HEK293 (cell line): Measurements from ENCODE around the gene PFAS.

Experiments used
- CTCF ChIA-PET: fragments of 350-600 bp; formaldehyde crosslinking; extraction: SDS; loops from one replicate; lab custom pipeline; 2021; ENCODE audit warnings: antibody characterized with exemption; lab: Yijun Ruan, JAX
- POLR2A ChIA-PET: fragments of 300-600 bp; formaldehyde crosslinking; extraction: SDS; loops from one replicate; lab custom pipeline; 2020; ENCODE audit warnings: antibody characterized with exemption, inconsistent platforms; lab: Yijun Ruan, JAX
- H3K27ac ChIP-seq: fragments of 200-500 bp; sonication (Bioruptor generic); 2 replicates; pipeline ENCODE4 v1.5.1; 2014; ENCODE audit warnings: low read depth, low read length, control low read depth, inconsistent platforms; ENCODE audit errors: extremely low read depth
- H3K36me3 ChIP-seq, 2 experiments: fragments of 200-500 bp in 1 of 2; sonication (Bioruptor generic) in 1 of 2; 1 replicate in 1 of 2; 2 replicates in 1 of 2; pipeline ENCODE4 v1.5.1; 2014 to 2017; ENCODE audit warnings: inconsistent platforms in 2 of 2, low read length in 2 of 2; ENCODE audit not compliant: control insufficient read depth in 2 of 2, insufficient read depth in 1 of 2
- H3K4me1 ChIP-seq: fragments of 200-500 bp; sonication (Bioruptor generic); 2 replicates; pipeline ENCODE4 v1.5.1; 2014; ENCODE audit warnings: mild to moderate bottlenecking, low read length, inconsistent platforms; ENCODE audit not compliant: control insufficient read depth, insufficient read depth
- H3K4me3 ChIP-seq: 2 replicates; pipeline ENCODE4 v1.5.1; 2011; ENCODE audit warnings: low read depth, mild to moderate bottlenecking, control low read depth, low read length, moderate library complexity
- H3K9me3 ChIP-seq: fragments of 200-500 bp; sonication (Bioruptor generic); 2 replicates; pipeline ENCODE4 v1.5.1; 2014; ENCODE audit warnings: low read depth, low read length, inconsistent platforms; ENCODE audit not compliant: control insufficient read depth, insufficient read depth
- GLIS2 ChIP-seq: fragments of 450-650 bp; formaldehyde crosslinking; IDR thresholded peaks from 2 replicates; pipeline ENCODE4 v1.5.1; 2016; ENCODE audit warnings: missing biosample characterization, missing genetic modification characterization
- WT1 ChIP-seq: fragments of 450-650 bp; formaldehyde crosslinking; IDR thresholded peaks from 2 replicates; pipeline ENCODE4 v1.5.1; 2016; ENCODE audit warnings: missing biosample characterization, missing genetic modification characterization
- ZFP3 ChIP-seq: fragments of 450-650 bp; formaldehyde crosslinking; IDR thresholded peaks from 2 replicates; pipeline ENCODE4 v1.5.1; 2016; ENCODE audit warnings: low read depth, missing biosample characterization, missing genetic modification characterization
- ZFP41 ChIP-seq: fragments of 450-650 bp; formaldehyde crosslinking; IDR thresholded peaks from 2 replicates; pipeline ENCODE4 v1.5.1; 2016; ENCODE audit warnings: missing biosample characterization, missing genetic modification characterization, borderline replicate concordance
- ZNF239 ChIP-seq: fragments of 450-650 bp; formaldehyde crosslinking; IDR thresholded peaks from 2 replicates; pipeline ENCODE4 v1.5.1; 2016; ENCODE audit warnings: missing biosample characterization, missing genetic modification characterization
- ZNF391 ChIP-seq: fragments of 450-650 bp; formaldehyde crosslinking; IDR thresholded peaks from 2 replicates; pipeline ENCODE4 v1.5.1; 2016; ENCODE audit warnings: low read depth, missing biosample characterization, missing genetic modification characterization, borderline replicate concordance
- ZNF416 ChIP-seq: fragments of 450-650 bp; formaldehyde crosslinking; IDR thresholded peaks from 2 replicates; pipeline ENCODE4 v1.5.1; 2016; ENCODE audit warnings: missing biosample characterization, missing genetic modification characterization
- ZNF548 ChIP-seq: fragments of 450-650 bp; formaldehyde crosslinking; IDR thresholded peaks from 2 replicates; pipeline ENCODE4 v1.5.1; 2016; ENCODE audit warnings: missing biosample characterization, missing genetic modification characterization
- ZNF558 ChIP-seq: fragments of 450-650 bp; formaldehyde crosslinking; IDR thresholded peaks from 2 replicates; pipeline ENCODE4 v1.5.1; 2016; ENCODE audit warnings: missing biosample characterization, missing genetic modification characterization
- ZNF654 ChIP-seq: fragments of 450-650 bp; formaldehyde crosslinking; IDR thresholded peaks from 2 replicates; pipeline ENCODE4 v1.5.1; 2016; ENCODE audit warnings: low read depth, missing biosample characterization, missing genetic modification characterization
- ZNF701 ChIP-seq: fragments of 450-650 bp; formaldehyde crosslinking; IDR thresholded peaks from 2 replicates; pipeline ENCODE4 v1.5.1; 2016; ENCODE audit warnings: missing biosample characterization, missing genetic modification characterization
- TF ChIP-seq, protein P1 (sequence below): fragments of 450-650 bp; formaldehyde crosslinking; IDR thresholded peaks from 2 replicates; pipeline ENCODE4 v1.5.1; 2016; ENCODE audit warnings: missing biosample characterization, missing genetic modification characterization
- TF ChIP-seq, protein P2 (sequence below): fragments of 450-650 bp; formaldehyde crosslinking; IDR thresholded peaks from 2 replicates; pipeline ENCODE4 v1.5.1; 2016; ENCODE audit warnings: missing biosample characterization, missing genetic modification characterization, low read depth
- TF ChIP-seq, protein P3 (sequence below): fragments of 450-650 bp; formaldehyde crosslinking; IDR thresholded peaks from 2 replicates; pipeline ENCODE4 v1.5.1; 2016; ENCODE audit warnings: missing biosample characterization, missing genetic modification characterization
- TF ChIP-seq, protein P4 (sequence below): fragments of 450-650 bp; formaldehyde crosslinking; IDR thresholded peaks from 2 replicates; pipeline ENCODE4 v1.5.1; 2017; ENCODE audit warnings: missing biosample characterization, missing genetic modification characterization
- TF ChIP-seq, protein P5 (sequence below): fragments of 450-650 bp; formaldehyde crosslinking; IDR thresholded peaks from 2 replicates; pipeline ENCODE4 v1.5.1; 2016; ENCODE audit warnings: missing biosample characterization, missing genetic modification characterization, borderline replicate concordance
- TF ChIP-seq, protein P6 (sequence below): fragments of 450-650 bp; formaldehyde crosslinking; IDR thresholded peaks from 2 replicates; pipeline ENCODE4 v1.5.1; 2016; ENCODE audit warnings: missing biosample characterization, missing genetic modification characterization
- TF ChIP-seq, protein P7 (sequence below): fragments of 450-650 bp; formaldehyde crosslinking; IDR thresholded peaks from 2 replicates; pipeline ENCODE4 v1.5.1; 2017; ENCODE audit warnings: missing biosample characterization, missing genetic modification characterization
- TF ChIP-seq, protein P8 (sequence below): fragments of 450-650 bp; formaldehyde crosslinking; IDR thresholded peaks from 2 replicates; pipeline ENCODE4 v1.5.1; 2016; ENCODE audit warnings: missing biosample characterization, missing genetic modification characterization, low read depth

PFAS gene

DNA sequence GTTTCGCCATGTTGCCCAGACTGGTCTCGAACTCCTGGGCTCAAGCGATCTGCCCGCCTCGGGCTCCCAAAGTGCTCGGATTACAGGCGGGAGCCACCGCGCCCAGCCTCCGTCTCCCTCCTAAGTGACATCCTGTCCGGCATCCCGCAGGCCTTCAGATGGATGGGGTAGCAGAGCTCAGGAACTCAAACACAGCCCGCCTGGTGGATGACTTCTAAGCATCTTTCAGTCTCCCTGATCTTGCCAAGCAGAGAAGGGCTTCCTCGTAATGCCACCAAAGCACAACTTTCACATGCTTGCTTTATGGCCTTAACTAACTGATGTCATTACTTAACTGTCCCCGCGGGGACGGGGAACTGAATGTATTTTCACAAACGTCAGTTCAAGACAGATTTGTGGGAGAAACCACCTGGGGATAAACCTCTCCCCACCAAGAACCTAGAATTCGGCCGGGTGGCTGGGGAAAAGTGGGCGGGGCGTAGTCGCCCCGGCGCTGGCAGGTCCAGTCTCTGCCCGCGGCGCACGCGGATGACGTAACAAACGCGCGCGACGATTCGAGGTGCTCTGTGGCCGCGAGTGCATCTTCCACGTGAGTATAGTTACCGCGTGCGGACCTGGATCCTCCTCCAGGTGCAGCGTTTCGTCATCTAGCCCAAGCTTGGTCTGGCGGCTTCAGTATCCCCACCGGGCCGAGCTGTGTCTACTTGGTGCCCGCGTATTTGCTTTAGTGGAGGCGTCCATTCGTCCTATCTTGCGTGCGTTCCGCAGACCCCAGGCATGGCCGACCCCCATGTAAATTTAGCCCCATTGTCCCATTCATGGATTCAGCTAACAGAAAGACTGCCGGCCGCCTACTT, at the start of gene PFAS (continued):
- TF ChIP-seq, protein P1, sequence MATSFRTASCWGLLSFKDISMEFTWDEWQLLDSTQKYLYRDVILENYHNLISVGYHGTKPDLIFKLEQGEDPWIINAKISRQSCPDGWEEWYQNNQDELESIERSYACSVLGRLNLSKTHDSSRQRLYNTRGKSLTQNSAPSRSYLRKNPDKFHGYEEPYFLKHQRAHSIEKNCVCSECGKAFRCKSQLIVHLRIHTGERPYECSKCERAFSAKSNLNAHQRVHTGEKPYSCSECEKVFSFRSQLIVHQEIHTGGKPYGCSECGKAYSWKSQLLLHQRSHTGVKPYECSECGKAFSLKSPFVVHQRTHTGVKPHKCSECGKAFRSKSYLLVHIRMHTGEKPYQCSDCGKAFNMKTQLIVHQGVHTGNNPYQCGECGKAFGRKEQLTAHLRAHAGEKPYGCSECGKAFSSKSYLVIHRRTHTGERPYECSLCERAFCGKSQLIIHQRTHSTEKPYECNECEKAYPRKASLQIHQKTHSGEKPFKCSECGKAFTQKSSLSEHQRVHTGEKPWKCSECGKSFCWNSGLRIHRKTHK (tag by site-specific recombination), result no peak
- no peak; the same call in 1 of the 2 replicates for TF ChIP-seq WT1
- TF ChIP-seq ZNF558, result peak; percentile 18; the same call in 1 of the 2 replicates
- no peak; the same call in 1 of the 2 replicates for TF ChIP-seq ZNF654
- TF ChIP-seq, protein P2, sequence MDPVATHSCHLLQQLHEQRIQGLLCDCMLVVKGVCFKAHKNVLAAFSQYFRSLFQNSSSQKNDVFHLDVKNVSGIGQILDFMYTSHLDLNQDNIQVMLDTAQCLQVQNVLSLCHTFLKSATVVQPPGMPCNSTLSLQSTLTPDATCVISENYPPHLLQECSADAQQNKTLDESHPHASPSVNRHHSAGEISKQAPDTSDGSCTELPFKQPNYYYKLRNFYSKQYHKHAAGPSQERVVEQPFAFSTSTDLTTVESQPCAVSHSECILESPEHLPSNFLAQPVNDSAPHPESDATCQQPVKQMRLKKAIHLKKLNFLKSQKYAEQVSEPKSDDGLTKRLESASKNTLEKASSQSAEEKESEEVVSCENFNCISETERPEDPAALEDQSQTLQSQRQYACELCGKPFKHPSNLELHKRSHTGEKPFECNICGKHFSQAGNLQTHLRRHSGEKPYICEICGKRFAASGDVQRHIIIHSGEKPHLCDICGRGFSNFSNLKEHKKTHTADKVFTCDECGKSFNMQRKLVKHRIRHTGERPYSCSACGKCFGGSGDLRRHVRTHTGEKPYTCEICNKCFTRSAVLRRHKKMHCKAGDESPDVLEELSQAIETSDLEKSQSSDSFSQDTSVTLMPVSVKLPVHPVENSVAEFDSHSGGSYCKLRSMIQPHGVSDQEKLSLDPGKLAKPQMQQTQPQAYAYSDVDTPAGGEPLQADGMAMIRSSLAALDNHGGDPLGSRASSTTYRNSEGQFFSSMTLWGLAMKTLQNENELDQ (tag by site-specific recombination), result no peak
- TF ChIP-seq ZNF548 (tag by site-specific recombination), result no peak

DNA sequence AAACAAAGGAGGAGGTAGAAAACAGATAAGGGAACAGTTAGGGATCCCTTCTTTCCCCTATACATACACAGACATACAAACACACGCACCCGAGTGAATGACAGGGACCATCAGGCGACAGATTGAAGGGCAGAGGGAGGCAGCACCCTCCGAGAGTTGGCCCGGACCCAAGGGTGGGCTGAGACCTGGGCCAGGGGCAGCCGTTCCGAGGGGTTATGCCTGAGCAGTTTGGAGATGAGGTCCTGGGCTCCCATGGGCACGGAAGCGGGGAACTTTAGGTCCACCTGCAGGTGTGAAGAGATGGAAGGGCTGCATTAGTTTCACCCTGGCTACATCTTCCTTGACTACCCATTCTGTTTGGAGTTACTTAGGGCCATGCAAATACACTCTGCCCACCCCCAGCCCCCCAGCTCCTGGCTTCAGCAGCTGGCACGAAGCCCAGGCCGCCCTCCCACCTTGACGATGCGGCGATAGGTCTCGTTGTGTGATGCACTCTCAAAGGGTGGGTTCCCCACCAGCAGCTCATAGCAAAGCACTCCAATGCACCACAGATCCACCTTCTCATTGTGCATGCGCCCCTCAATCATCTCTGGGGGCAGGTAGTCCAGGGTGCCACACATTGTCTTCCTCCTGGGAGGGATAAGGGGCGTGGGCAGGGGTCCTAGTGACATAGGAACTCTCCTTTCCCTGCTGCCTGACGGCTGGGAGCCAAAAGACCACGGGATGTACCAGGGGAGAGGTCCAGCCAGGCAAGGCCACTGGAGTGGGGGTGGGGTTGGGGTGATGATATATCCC, 44.1 kb upstream of the PFAS start:
- H3K4me3 ChIP-seq, result no peak overlapping the region
- CTCF ChIA-PET, result interaction anchor here (1.4 kb wide), 1 partner anchor 67 kb away, joined by 6 read pairs; no protein-coding TSS in a partner anchor
- POLR2A ChIA-PET, result interaction anchor here (0.6 to 16.4 kb wide), 3 partner anchors 14 to 51 kb away, joined by 3 to 394 read pairs (median 218); partner anchors contain the start of gene BORCS6
- TF ChIP-seq, protein P3, sequence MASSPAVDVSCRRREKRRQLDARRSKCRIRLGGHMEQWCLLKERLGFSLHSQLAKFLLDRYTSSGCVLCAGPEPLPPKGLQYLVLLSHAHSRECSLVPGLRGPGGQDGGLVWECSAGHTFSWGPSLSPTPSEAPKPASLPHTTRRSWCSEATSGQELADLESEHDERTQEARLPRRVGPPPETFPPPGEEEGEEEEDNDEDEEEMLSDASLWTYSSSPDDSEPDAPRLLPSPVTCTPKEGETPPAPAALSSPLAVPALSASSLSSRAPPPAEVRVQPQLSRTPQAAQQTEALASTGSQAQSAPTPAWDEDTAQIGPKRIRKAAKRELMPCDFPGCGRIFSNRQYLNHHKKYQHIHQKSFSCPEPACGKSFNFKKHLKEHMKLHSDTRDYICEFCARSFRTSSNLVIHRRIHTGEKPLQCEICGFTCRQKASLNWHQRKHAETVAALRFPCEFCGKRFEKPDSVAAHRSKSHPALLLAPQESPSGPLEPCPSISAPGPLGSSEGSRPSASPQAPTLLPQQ (tag by site-specific recombination), result no peak
- no peak for TF ChIP-seq ZNF558
- TF ChIP-seq, protein P4, sequence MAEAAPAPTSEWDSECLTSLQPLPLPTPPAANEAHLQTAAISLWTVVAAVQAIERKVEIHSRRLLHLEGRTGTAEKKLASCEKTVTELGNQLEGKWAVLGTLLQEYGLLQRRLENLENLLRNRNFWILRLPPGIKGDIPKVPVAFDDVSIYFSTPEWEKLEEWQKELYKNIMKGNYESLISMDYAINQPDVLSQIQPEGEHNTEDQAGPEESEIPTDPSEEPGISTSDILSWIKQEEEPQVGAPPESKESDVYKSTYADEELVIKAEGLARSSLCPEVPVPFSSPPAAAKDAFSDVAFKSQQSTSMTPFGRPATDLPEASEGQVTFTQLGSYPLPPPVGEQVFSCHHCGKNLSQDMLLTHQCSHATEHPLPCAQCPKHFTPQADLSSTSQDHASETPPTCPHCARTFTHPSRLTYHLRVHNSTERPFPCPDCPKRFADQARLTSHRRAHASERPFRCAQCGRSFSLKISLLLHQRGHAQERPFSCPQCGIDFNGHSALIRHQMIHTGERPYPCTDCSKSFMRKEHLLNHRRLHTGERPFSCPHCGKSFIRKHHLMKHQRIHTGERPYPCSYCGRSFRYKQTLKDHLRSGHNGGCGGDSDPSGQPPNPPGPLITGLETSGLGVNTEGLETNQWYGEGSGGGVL (tag by site-specific recombination), result no peak
- TF ChIP-seq, protein P5, sequence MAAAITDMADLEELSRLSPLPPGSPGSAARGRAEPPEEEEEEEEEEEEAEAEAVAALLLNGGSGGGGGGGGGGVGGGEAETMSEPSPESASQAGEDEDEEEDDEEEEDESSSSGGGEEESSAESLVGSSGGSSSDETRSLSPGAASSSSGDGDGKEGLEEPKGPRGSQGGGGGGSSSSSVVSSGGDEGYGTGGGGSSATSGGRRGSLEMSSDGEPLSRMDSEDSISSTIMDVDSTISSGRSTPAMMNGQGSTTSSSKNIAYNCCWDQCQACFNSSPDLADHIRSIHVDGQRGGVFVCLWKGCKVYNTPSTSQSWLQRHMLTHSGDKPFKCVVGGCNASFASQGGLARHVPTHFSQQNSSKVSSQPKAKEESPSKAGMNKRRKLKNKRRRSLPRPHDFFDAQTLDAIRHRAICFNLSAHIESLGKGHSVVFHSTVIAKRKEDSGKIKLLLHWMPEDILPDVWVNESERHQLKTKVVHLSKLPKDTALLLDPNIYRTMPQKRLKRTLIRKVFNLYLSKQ (tag by site-specific recombination), result no peak
- TF ChIP-seq ZNF239 (tag by site-specific recombination), result no peak
- no peak for TF ChIP-seq ZNF416 (tag by site-specific recombination)
- TF ChIP-seq, protein P6, sequence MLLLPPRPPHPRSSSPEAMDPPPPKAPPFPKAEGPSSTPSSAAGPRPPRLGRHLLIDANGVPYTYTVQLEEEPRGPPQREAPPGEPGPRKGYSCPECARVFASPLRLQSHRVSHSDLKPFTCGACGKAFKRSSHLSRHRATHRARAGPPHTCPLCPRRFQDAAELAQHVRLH (tag by site-specific recombination), result no peak
- TF ChIP-seq GLIS2 (tag by site-specific recombination), result no peak
- TF ChIP-seq, protein P7, sequence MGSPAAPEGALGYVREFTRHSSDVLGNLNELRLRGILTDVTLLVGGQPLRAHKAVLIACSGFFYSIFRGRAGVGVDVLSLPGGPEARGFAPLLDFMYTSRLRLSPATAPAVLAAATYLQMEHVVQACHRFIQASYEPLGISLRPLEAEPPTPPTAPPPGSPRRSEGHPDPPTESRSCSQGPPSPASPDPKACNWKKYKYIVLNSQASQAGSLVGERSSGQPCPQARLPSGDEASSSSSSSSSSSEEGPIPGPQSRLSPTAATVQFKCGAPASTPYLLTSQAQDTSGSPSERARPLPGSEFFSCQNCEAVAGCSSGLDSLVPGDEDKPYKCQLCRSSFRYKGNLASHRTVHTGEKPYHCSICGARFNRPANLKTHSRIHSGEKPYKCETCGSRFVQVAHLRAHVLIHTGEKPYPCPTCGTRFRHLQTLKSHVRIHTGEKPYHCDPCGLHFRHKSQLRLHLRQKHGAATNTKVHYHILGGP, result no peak
- TF ChIP-seq, protein P8, sequence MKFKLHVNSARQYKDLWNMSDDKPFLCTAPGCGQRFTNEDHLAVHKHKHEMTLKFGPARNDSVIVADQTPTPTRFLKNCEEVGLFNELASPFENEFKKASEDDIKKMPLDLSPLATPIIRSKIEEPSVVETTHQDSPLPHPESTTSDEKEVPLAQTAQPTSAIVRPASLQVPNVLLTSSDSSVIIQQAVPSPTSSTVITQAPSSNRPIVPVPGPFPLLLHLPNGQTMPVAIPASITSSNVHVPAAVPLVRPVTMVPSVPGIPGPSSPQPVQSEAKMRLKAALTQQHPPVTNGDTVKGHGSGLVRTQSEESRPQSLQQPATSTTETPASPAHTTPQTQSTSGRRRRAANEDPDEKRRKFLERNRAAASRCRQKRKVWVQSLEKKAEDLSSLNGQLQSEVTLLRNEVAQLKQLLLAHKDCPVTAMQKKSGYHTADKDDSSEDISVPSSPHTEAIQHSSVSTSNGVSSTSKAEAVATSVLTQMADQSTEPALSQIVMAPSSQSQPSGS (tag by site-specific recombination), result no peak
- TF ChIP-seq ZFP41, result no peak
- no peak for TF ChIP-seq ZFP3 (tag by site-specific recombination)
- TF ChIP-seq ZNF701 (tag by site-specific recombination), result no peak
- TF ChIP-seq ZNF391 (tag by site-specific recombination), result no peak

More for the DNA sequence above, 44.1 kb upstream of the PFAS start:
- Histone ChIP-seq H3K4me1 (peaks cover 8% of the 10 kb centered on the region), H3K9me3 (no peaks in the 10 kb centered on the region), H3K36me3 (peaks cover 60 to 66% of the 10 kb centered on the region in 2 experiments), H3K27ac (peak overlapping the region; percentile 49; the same call in 1 of the 2 replicates)
